ENCODE measurements around the gene GNLY. TPM values are rescaled to one million over a fixed set of nuclear protein-coding genes. Genes with fewer than 3 reads are reported as not detected.

Gene GNLY
- total RNA-seq (ENCODE audit: low replicate concordance): 0.65 TPM in 1 of 2 replicates, not detected in the other

- Histone ChIP-seq H3K9me3 (ENCODE audit: low read depth) (no peaks in the 10 kb centered on the region), H2AFZ (replicated peaks) (no peak within 1 kb of the TSS), H3K36me3 (no peaks in the 10 kb centered on the region), H4K20me1 (ENCODE audit: low read depth) (no peaks in the 10 kb centered on the region), H3K79me2 (ENCODE audit: low read depth) (no peaks in the 10 kb centered on the region), H3K27ac (no peak within 1 kb of the TSS), H3K4me2 (no peak within 1 kb of the TSS), H3F3A (ENCODE audit: low read depth) (no peaks in the 10 kb centered on the region), H3K9ac (no peak within 1 kb of the TSS), H3K27me3 (no peaks in the 10 kb centered on the region), H3K4me3 (no peak within 1 kb of the TSS), H3K4me1 (no peaks in the 10 kb centered on the region)
- no peak for DNase-seq (ENCODE audit: low spot score)
- TF ChIP-seq EZH2phosphoT487 (IDR thresholded peaks at IDR 0.05) (no peak), EZH2 (IDR thresholded peaks at IDR 0.05) (no peak), CTCF (IDR thresholded peaks at IDR 0.05) (no peak)
- Mint-ChIP-seq H3K36me3 (no peaks in the 10 kb centered on the region), H3K27me3 (ENCODE audit: insufficient read depth, low read depth) (peaks cover 5% of the 10 kb centered on the region), H3K27ac (no peak within 1 kb of the TSS), H3K4me1 (no peaks in the 10 kb centered on the region), H3K4me3 (no peak within 1 kb of the TSS), H3K9me3 (no peaks in the 10 kb centered on the region)
Observed at GRCh38 chr2:85694052-85695025, at the start of gene GNLY. Gene GNLY (plus strand): TSS chr2:85694358. CDS start chr2:85694419, 61 bp downstream.

- H3K4me3 Mint-ChIP-seq: no peak overlapping the region
- Histone ChIP-seq H3K9me3 (ENCODE audit: low read depth) (no peaks in the 10 kb centered on the region), H4K20me1 (ENCODE audit: low read depth) (peaks cover 5% of the 10 kb centered on the region), H3F3A (ENCODE audit: low read depth) (no peaks in the 10 kb centered on the region), H3K4me3 (no peak overlapping the region), H3K9ac (no peak overlapping the region), H2AFZ (replicated peaks) (no peak overlapping the region), H3K36me3 (peaks cover 9% of the 10 kb centered on the region), H3K79me2 (ENCODE audit: low read depth) (no peaks in the 10 kb centered on the region), H3K27me3 (no peaks in the 10 kb centered on the region), H3K27ac (no peak overlapping the region), H3K4me2 (no peak overlapping the region), H3K4me1 (no peaks in the 10 kb centered on the region)
- peaks cover 40% of the 10 kb centered on the region for H3K36me3 Mint-ChIP-seq
- H3K4me1 Mint-ChIP-seq: no peaks in the 10 kb centered on the region
- no peak for DNase-seq (ENCODE audit: low spot score)
- TF ChIP-seq CTCF (IDR thresholded peaks at IDR 0.05) (no peak), EZH2 (IDR thresholded peaks at IDR 0.05) (no peak), EZH2phosphoT487 (IDR thresholded peaks at IDR 0.05) (no peak)
- no peak overlapping the region for H3K27ac Mint-ChIP-seq
- no peaks in the 10 kb centered on the region for H3K27me3 Mint-ChIP-seq (ENCODE audit: insufficient read depth, low read depth)
- H3K9me3 Mint-ChIP-seq: no peaks in the 10 kb centered on the region
Observed at GRCh38 chr2:85644909-85645308, 49.2 kb upstream of the GNLY start.

GRCh38 chr2:85646166-85646565 is 48.0 kb upstream of the GNLY start:
- no peaks in the 10 kb centered on the region for H3K9me3 Mint-ChIP-seq
- DNase-seq (ENCODE audit: low spot score): no peak
- no peak overlapping the region for H3K27ac Mint-ChIP-seq
- Histone ChIP-seq H3K4me3 (no peak overlapping the region), H3K79me2 (ENCODE audit: low read depth) (no peaks in the 10 kb centered on the region), H3K4me1 (no peaks in the 10 kb centered on the region), H3K9me3 (ENCODE audit: low read depth) (no peaks in the 10 kb centered on the region), H3K36me3 (peaks cover 5% of the 10 kb centered on the region), H3K27me3 (no peaks in the 10 kb centered on the region), H4K20me1 (ENCODE audit: low read depth) (peaks cover 5% of the 10 kb centered on the region), H2AFZ (replicated peaks) (no peak overlapping the region), H3K4me2 (no peak overlapping the region), H3K27ac (no peak overlapping the region), H3K9ac (no peak overlapping the region), H3F3A (ENCODE audit: low read depth) (no peaks in the 10 kb centered on the region)
- TF ChIP-seq EZH2 (IDR thresholded peaks at IDR 0.05) (no peak), CTCF (IDR thresholded peaks at IDR 0.05) (no peak), EZH2phosphoT487 (IDR thresholded peaks at IDR 0.05) (no peak)
- H3K27me3 Mint-ChIP-seq (ENCODE audit: insufficient read depth, low read depth): peaks cover 2% of the 10 kb centered on the region
- H3K4me3 Mint-ChIP-seq: no peak overlapping the region
- H3K36me3 Mint-ChIP-seq: peaks cover 34% of the 10 kb centered on the region
- H3K4me1 Mint-ChIP-seq: no peaks in the 10 kb centered on the region
